Brain microvascular endothelial cell (primary cell): Measurements from ENCODE around the gene AUNIP.

Experiments
- DNase-seq: peaks from one replicate; pipeline ENCODE4 v3.0.0-alpha.2; 2020
- H3K27ac ChIP-seq: fragments of 250-450 bp; sonication (Bioruptor Pico); 2 replicates; pipeline ENCODE4 v1.5.1; 2020; ENCODE audit warnings: mild to moderate bottlenecking, moderate library complexity
- H3K27me3 ChIP-seq: fragments of 250-450 bp; sonication (Bioruptor Pico); replicated peaks from 2 replicates; pipeline ENCODE4 v1.5.1; 2020; ENCODE audit warnings: mild to moderate bottlenecking
- H3K36me3 ChIP-seq: fragments of 250-450 bp; sonication (Bioruptor Pico); replicated peaks from 2 replicates; pipeline ENCODE4 v1.5.1; 2020; ENCODE audit warnings: mild to moderate bottlenecking
- H3K4me3 ChIP-seq: 2 replicates; pipeline ENCODE4 v1.5.1; 2011; ENCODE audit warnings: low read depth, mild to moderate bottlenecking, control low read depth, low read length, moderate library complexity
- CTCF ChIP-seq: IDR thresholded peaks from 2 replicates; pipeline ENCODE4 v1.5.1; 2011; ENCODE audit warnings: low read depth, mild to moderate bottlenecking, moderate library complexity, low read length, control low read depth, inconsistent platforms; ENCODE audit errors: missing control alignments
- in situ Hi-C: cut with HindIII; loops from 2 replicates; pipeline ENCODE4 v1.10.0; 2017; ENCODE audit warnings: low sequenced_read_pairs, low pct_ligation_motif_present

AUNIP gene

GRCh38 chr1:25873120-25873519 is 13.9 kb upstream of the AUNIP start:
- Histone ChIP-seq H3K27ac (no peak overlapping the region), H3K4me3 (no peak overlapping the region), H3K27me3 (no peaks in the 10 kb centered on the region), H3K36me3 (peaks cover 8% of the 10 kb centered on the region)
- in situ Hi-C loops = no loop called here
- no peak for DNase-seq
- TF ChIP-seq CTCF = no peak

- no peaks in the 10 kb centered on the region for H3K27me3 ChIP-seq
- DNase-seq = no peak
- no peak for TF ChIP-seq CTCF
- in situ Hi-C loops = no loop called here
- peaks cover 8% of the 10 kb centered on the region for H3K36me3 ChIP-seq
- no peak overlapping the region for H3K4me3 ChIP-seq
- no peak overlapping the region for H3K27ac ChIP-seq
Measured at GRCh38 chr1:25872713-25873112, 13.5 kb upstream of the AUNIP start.

DNA sequence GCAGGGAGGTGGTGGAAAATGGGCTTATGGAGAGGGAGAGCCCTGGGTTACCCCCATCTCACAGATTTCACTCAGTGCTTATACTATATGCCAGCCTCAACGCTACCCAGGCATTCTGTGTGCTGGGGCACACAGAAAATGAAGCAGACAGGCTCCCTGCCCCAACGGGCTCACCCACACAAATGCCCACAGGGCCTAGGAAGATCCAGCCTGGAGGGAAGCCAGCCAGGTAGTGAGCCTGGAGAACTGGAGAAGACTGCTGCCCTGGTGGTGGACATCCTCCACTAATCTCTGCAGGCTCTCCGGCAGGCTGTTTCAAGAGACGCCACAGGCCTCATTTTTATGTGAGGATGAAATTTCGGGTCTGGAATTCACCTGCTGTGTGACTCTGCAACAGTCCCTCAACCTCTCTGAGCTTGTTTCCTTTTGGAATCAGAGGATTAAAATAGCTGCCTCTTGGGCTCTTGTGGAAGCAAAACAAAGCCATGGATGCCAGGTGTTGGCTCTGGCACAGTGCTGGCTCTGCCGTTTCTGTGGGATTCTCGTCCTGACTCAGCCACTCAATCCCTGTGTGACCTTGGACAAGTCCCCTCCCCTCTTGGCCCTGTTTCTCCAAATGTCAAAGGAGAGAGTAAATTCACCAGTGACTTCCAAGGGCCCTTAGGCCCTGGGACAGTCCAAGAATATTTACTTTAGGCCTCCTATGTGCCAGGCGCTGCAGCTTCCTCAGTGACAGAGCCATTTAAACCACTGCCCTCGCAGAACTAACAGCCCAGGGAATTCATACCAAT is 12.6 kb upstream of the AUNIP start:
- in situ Hi-C loops = no loop called here
- Histone ChIP-seq H3K36me3 (peaks cover 8% of the 10 kb centered on the region), H3K27me3 (no peaks in the 10 kb centered on the region), H3K4me3 (no peak overlapping the region), H3K27ac (no peak overlapping the region)
- no peak for DNase-seq
- no peak for TF ChIP-seq CTCF

GRCh38 chr1:25871086-25871703 is 11.9 kb upstream of the AUNIP start:
- no peak overlapping the region for H3K4me3 ChIP-seq

DNA sequence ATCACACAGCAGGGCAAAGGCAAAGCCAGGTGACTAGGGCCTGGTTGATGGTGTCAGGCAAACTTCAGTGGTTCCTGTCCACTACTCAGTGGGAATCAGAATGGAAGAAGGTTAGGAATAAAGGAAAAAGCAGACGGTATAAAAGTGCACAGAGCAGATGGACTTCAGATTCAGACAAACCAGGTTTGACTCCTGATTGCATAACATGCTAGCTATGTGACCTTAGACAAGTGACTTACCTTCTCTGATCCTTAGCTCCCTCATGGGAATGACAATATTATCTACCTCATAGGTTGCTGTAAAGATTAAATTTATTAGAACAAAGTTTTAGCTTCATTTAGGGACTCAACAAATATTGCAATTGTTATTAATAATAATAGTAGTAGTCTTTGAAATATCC is 11.4 kb upstream of the AUNIP start:
- no peak for TF ChIP-seq CTCF
- H3K4me3 ChIP-seq = no peak overlapping the region
- no peak overlapping the region for H3K27ac ChIP-seq
- no peak for DNase-seq
- H3K36me3 ChIP-seq = peaks cover 8% of the 10 kb centered on the region
- in situ Hi-C loops = no loop called here
- H3K27me3 ChIP-seq = no peaks in the 10 kb centered on the region

More at GRCh38 chr1:25871086-25871703, 11.9 kb upstream of the AUNIP start:
- DNase-seq = no peak
- peaks cover 8% of the 10 kb centered on the region for H3K36me3 ChIP-seq
- in situ Hi-C loops = no loop called here
- TF ChIP-seq CTCF = no peak
- H3K27me3 ChIP-seq = no peaks in the 10 kb centered on the region
- no peak overlapping the region for H3K27ac ChIP-seq
